GM19193 (cell line): ENCODE data around the gene TRIO.

Experiments used
- POLR2A ChIP-seq: IDR thresholded peaks from 4 replicates; pipeline ENCODE4 v1.6.1; 2011; ENCODE audit not compliant: insufficient read depth, insufficient read length; ENCODE audit errors: extremely low read depth

TRIO gene

GRCh38 chr5:14223372-14223771 lies 80.2 kb downstream of the TRIO start:
- TF ChIP-seq POLR2A: no peak

- no peak for TF ChIP-seq POLR2A
Observed at GRCh38 chr5:14225173-14225834, 82.2 kb downstream of the TRIO start.

GRCh38 chr5:14226149-14226548 lies 83.0 kb downstream of the TRIO start:
- TF ChIP-seq POLR2A: no peak

- no peak for TF ChIP-seq POLR2A
Observed at GRCh38 chr5:14226554-14226953, 83.4 kb downstream of the TRIO start.

- no peak for TF ChIP-seq POLR2A
Observed at GRCh38 chr5:14226992-14227391, 83.8 kb downstream of the TRIO start.

GRCh38 chr5:14227513-14227912 lies 84.4 kb downstream of the TRIO start:
- no peak for TF ChIP-seq POLR2A

GRCh38 chr5:14228219-14228618 lies 85.1 kb downstream of the TRIO start:
- no peak for TF ChIP-seq POLR2A

GRCh38 chr5:14229181-14229580 lies 86.0 kb downstream of the TRIO start:
- no peak for TF ChIP-seq POLR2A

GRCh38 chr5:14229734-14230133 lies 86.6 kb downstream of the TRIO start:
- no peak for TF ChIP-seq POLR2A

GRCh38 chr5:14231156-14231555 lies 88.0 kb downstream of the TRIO start:
- no peak for TF ChIP-seq POLR2A

GRCh38 chr5:14231890-14232289 lies 88.7 kb downstream of the TRIO start:
- no peak for TF ChIP-seq POLR2A

GRCh38 chr5:14234204-14234603 lies 91.1 kb downstream of the TRIO start:
- TF ChIP-seq POLR2A: no peak

- no peak for TF ChIP-seq POLR2A
Observed at GRCh38 chr5:14235872-14236271, 92.7 kb downstream of the TRIO start.

GRCh38 chr5:14236757-14237156 lies 93.6 kb downstream of the TRIO start:
- no peak for TF ChIP-seq POLR2A

GRCh38 chr5:14237317-14238086 lies 94.4 kb downstream of the TRIO start:
- no peak for TF ChIP-seq POLR2A

- TF ChIP-seq POLR2A: no peak
Observed at GRCh38 chr5:14238272-14238671, 95.1 kb downstream of the TRIO start.

GRCh38 chr5:14239404-14239803 lies 96.3 kb downstream of the TRIO start:
- TF ChIP-seq POLR2A: no peak

GRCh38 chr5:14239951-14240350 lies 96.8 kb downstream of the TRIO start:
- TF ChIP-seq POLR2A: no peak
